ENCODE data around the gene ATG16L2. TPM values are rescaled to one million over a fixed set of nuclear protein-coding genes. Genes with fewer than 3 reads are reported as not detected.
A peak's percentile ranks its signal among the peaks of the same experiment; 100 is the strongest.
"Not testable (repeated sequence)": the region's sequence is repeated elsewhere in the genome, so short reads cannot be mapped to it uniquely, and the experiment has no call there.

The ATG16L2 gene
- total RNA-seq, 2 donors from 2014 or later = 9.0 to 10.0 TPM

DNA sequence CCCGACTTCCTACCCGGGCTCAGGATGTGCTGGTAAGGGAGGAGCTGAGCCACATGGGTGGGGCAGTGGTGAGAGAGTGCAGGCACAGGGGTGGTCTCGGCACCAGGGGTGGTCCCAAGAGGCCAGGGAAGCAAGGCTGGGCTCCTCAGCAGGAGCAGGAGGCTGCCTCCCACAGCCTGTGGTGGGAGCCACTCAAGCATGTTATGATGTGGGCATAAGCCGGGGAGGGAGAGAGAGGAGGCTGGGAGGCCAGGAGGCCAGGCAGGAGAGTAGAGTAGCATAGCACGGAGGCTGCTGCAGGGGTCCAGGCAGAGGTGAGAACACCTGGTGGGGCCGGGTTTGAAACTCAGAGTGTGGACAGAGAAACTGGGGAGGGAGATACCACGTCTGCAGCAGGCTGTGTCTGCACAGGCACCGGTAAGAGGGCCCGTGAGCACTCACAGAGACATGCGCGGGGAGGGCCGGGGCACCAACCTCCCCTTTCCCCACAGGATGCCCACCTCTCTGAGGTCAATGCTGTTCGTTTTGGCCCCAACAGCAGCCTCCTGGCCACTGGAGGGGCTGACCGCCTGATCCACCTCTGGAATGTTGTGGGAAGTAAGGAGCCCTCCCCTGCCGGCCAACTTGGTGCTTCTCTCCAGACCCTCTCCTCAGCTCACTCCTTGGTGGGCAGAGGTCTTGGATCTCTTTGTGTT, 10.7 kb downstream of the ATG16L2 start:
- peaks cover 7% of the 10 kb centered on the region for H3K36me3 ChIP-seq

DNA sequence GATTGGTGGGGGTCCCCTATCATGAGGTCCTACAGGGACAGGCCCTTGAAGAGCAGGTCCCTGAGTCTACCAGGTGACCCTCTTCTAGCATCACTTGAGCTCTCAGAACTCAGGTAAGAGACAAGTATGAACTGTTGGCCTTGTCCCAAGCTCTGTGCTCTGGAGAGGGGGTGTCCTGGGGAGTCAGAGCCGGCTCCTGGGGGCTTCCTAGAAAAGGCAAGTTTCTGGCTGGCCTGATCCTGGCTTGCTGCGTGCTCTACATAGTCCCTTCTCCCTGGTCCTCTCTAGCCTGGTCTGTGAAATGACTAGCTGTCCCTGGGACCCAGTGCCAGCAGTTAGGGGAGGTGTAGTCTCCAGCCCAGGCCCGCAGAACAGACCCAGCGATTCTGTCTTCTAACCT, 11.4 kb downstream of the ATG16L2 start:
- Histone ChIP-seq H3K27ac (no peak overlapping the region), H3K9me3 (no peaks in the 10 kb centered on the region), H3K4me1 (peaks cover 0 to 25% of the 10 kb centered on the region in 2 donors), H3K36me3 (peaks cover 7% of the 10 kb centered on the region), H3K27me3 (no peaks in the 10 kb centered on the region), H3K4me3 (no peak overlapping the region)
- TF ChIP-seq, protein P1, sequence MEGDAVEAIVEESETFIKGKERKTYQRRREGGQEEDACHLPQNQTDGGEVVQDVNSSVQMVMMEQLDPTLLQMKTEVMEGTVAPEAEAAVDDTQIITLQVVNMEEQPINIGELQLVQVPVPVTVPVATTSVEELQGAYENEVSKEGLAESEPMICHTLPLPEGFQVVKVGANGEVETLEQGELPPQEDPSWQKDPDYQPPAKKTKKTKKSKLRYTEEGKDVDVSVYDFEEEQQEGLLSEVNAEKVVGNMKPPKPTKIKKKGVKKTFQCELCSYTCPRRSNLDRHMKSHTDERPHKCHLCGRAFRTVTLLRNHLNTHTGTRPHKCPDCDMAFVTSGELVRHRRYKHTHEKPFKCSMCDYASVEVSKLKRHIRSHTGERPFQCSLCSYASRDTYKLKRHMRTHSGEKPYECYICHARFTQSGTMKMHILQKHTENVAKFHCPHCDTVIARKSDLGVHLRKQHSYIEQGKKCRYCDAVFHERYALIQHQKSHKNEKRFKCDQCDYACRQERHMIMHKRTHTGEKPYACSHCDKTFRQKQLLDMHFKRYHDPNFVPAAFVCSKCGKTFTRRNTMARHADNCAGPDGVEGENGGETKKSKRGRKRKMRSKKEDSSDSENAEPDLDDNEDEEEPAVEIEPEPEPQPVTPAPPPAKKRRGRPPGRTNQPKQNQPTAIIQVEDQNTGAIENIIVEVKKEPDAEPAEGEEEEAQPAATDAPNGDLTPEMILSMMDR (IDR thresholded peaks at IDR 0.05) = no peak
- no peak for DNase-seq (ENCODE audit: low spot score)

More for the DNA sequence above, 10.7 kb downstream of the ATG16L2 start:
- Histone ChIP-seq H3K27ac (no peak overlapping the region), H3K4me3 (no peak overlapping the region), H3K27me3 (no peaks in the 10 kb centered on the region), H3K4me1 (peaks cover 0 to 25% of the 10 kb centered on the region in 2 donors), H3K9me3 (no peaks in the 10 kb centered on the region)
- DNase-seq (ENCODE audit: low spot score) = no peak
- TF ChIP-seq, protein P1 (IDR thresholded peaks at IDR 0.05) = no peak

DNA sequence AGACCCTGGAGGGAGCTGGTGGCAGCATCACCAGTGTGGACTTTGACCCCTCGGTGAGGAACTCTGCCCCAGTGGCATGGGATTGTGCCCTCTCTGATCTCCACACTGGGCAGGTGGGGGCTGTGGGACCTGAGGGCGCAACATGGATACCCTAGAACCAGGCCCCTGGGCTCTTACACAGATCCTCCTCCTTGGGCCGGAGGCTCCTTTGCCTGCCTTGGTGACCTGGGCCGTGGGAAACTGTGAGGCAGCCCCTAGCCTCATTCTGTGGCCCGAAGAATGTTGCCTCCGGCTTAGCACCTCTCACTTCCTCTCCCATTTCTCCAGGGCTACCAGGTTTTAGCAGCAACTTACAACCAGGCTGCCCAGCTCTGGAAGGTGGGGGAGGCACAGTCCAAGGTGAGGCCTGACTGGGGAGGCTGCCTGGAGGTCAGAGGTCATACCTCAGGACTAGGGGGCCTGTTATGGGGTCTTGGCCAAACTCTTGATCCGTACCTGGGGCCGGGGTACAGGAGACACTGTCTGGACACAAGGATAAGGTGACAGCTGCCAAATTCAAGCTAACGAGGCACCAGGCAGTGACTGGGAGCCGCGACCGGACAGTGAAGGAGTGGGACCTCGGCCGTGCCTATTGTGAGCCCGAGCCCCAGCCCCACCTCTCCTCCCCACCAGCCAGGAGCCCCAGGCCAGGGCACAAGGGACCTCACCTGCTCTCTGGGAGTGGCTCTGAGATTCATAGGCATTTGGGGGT, 12.2 kb downstream of the ATG16L2 start:
- Histone ChIP-seq H3K4me3 (no peak overlapping the region), H3K9me3 (no peaks in the 10 kb centered on the region), H3K36me3 (peaks cover 7% of the 10 kb centered on the region), H3K27ac (no peak overlapping the region), H3K4me1 (peaks cover 0 to 24% of the 10 kb centered on the region in 2 donors), H3K27me3 (no peaks in the 10 kb centered on the region)
- TF ChIP-seq, protein P1 (IDR thresholded peaks at IDR 0.05) = no peak
- DNase-seq (ENCODE audit: low spot score) = no peak

DNA sequence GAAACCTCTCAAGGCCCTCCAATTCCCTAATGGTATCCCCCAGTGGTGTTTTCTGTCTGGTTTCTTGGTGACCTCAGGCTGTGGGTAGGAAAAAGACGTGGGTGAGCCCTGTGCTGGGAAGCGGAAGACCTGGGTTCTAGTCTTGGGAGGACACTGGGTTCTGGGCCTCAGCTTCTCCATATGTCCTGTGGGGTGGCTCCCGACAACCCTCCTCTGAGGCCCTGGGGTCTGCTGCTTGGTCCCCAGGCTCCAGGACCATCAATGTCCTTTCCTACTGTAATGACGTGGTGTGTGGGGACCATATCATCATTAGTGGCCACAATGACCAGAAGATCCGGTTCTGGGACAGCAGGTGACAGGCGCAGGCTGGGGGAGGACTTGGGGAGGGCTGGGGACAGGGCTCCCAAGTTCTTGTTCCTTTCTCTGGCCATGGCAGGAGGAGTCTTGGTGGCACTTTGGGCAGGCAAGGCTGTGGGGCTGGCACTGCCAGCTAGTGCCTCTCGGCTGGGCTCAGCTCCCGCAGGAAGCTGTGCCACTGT, 12.8 kb downstream of the ATG16L2 start:
- no peak for DNase-seq (ENCODE audit: low spot score)
- Histone ChIP-seq H3K27ac (peak overlapping the region; percentile 40 to 51), H3K4me3 (no peak overlapping the region), H3K36me3 (peaks cover 7% of the 10 kb centered on the region), H3K4me1 (peaks cover 0 to 25% of the 10 kb centered on the region in 2 donors), H3K9me3 (no peaks in the 10 kb centered on the region), H3K27me3 (no peaks in the 10 kb centered on the region)
- TF ChIP-seq, protein P1 (IDR thresholded peaks at IDR 0.05) = no peak

DNA sequence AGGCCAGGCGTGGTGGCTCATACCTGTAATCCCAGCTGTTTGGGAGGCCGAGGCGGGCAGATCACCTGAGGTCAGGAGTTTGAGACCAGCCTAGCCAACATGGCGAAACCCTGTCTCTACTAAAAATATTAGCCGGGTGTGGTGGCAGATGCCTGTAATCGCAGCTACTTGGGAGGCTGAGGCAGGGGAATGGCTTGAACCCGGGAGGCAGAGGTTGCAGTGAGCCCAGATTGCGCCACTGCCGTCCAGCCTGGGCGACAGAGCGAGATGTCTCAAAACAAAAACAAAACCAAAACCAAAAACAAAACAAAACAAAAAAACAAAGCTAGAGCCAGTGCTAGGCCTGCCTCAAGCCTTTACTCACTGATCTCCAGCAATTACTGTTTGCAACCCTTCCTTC, 13.4 kb downstream of the ATG16L2 start:
- not testable (repeated sequence) for H3K4me3 ChIP-seq; H3K36me3 ChIP-seq; DNase-seq (ENCODE audit: low spot score); H3K9me3 ChIP-seq; H3K27me3 ChIP-seq
- Histone ChIP-seq H3K4me1 (peaks cover 0 to 26% of the 10 kb centered on the region in 2 donors), H3K27ac (peak overlapping the region; percentile 40 to 51)

DNA sequence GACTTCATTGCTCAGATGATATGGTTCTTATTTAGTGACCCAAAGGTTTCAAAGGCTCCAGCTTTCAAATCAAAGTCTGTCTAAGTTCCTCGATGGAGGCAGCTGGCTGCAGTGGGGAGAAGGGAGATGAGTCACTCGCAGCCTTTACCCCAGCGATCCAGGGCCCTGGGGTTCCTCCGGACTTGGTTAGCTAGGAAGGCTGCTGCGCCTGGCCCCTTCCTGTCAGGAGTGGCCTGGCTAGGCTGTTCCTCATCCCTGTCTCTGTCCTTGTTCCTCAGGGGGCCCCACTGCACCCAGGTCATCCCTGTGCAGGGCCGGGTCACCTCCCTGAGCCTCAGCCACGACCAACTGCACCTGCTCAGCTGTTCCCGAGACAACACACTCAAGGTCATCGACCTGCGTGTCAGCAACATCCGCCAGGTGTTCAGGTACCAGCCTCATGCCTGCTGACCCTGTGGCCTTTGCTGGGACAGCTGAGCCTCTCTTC, 13.9 kb downstream of the ATG16L2 start:
- no peaks in the 10 kb centered on the region for H3K9me3 ChIP-seq
- H3K4me3 ChIP-seq = no peak overlapping the region
- TF ChIP-seq, protein P1 (IDR thresholded peaks at IDR 0.05) = no peak
- no peaks in the 10 kb centered on the region for H3K27me3 ChIP-seq
- H3K4me1 ChIP-seq = peaks cover 0 to 29% of the 10 kb centered on the region in 2 donors
- peak overlapping the region; percentile 40 to 51 for H3K27ac ChIP-seq
- no peak for DNase-seq (ENCODE audit: low spot score)
- H3K36me3 ChIP-seq = peaks cover 7% of the 10 kb centered on the region
